Esophagus muscularis mucosa (tissue), 3 donors: ENCODE results near the gene ITGA8.

Experiments
- CTCF ChIP-seq, 3 experiments: fragments of 200-600 bp in 2 of 3; fragments of 450-650 bp in 1 of 3; sonication (generic) in 2 of 3; IDR thresholded peaks; one replicate each; pipeline ENCODE4 v1.5.1; 2017 to 2019; ENCODE audit warnings: antibody characterized with exemption in 3 of 3, mild to moderate bottlenecking in 2 of 3, moderate library complexity in 1 of 3
- EP300 ChIP-seq: sonication (generic); formaldehyde crosslinking; IDR thresholded peaks from one replicate; pipeline ENCODE4 v1.6.1; 2017; ENCODE audit warnings: antibody characterized with exemption

DNA sequence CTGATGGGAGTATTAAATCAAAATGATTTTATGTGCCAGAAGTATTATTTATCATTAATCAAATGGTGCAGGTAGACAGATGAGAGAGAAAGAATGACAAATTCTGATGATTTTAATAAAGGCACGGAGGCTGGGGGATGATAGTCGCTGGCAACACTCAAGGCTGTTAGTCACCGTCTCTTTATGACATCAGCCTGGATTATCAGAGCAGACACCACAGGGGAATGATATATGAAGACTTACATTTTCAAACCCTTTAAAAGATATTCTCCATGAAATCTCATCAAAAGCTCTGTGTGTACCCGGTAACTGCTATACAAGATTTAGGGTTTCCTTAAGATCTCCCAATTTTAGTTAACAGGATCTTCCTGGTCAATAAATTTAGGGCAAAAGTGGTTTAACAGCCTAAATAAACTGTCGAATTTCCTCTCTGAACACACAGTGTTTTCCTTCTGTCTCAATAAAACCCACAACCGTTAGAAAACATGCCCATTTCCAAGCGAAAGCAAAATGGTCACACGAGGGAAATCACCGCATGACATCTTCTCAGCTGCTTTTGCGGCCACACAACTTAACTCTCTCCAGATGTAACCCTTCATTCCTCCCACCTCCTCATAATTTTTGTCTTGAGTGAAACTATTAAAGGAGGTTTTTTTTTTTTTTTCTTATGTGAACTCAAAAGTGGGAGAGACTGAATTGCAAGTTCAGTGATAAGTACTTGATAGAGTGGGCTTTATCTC lies 215.5 kb downstream of the ITGA8 start:
- TF ChIP-seq CTCF (IDR thresholded peaks at IDR 0.05) (no peak), EP300 (no peak)
